ENCODE results near the gene TUBGCP6. TPM values are rescaled to one million over a fixed set of nuclear protein-coding genes. Genes with fewer than 3 reads are reported as not detected.

The TUBGCP6 gene
- total and polyA plus RNA-seq, 10 of the 15 experiments (the other 5 are each of a cell fraction or from before 2014, with no cell fraction given), result 0.74 to 41.4 (median 19.4) TPM

- Histone ChIP-seq H4K20me1 (ENCODE audit: control insufficient read depth, insufficient read depth) (no peaks in the 10 kb centered on the region), H3K9me3 (replicated peaks; ENCODE audit: control insufficient read depth, insufficient read depth, low read length) (no peaks in the 10 kb centered on the region), H3K4me3 (no peak within 1 kb of the TSS; the same call in 1 of the 2 replicates), H3K27ac (ENCODE audit: control insufficient read depth, insufficient read depth) (no peak within 1 kb of the TSS), H3K4me2 (ENCODE audit: control insufficient read depth, insufficient read depth) (no peak within 1 kb of the TSS), H3K27me3 (replicated peaks in 1 of 2; ENCODE audit: control insufficient read depth in 2 of 2, insufficient read depth in 2 of 2, low read length in 1 of 2) (peaks cover 2 to 5% of the 10 kb centered on the region in 2 experiments; a peak in 3 of 4 replicates), H3K4me1 (ENCODE audit: control insufficient read depth, insufficient read depth, low read length) (peaks cover 6% of the 10 kb centered on the region), H3K36me3 (ENCODE audit: control insufficient read depth in 2 of 2, insufficient read depth in 2 of 2, low read length in 1 of 2) (no peaks in the 10 kb centered on the region), H2AFZ (ENCODE audit: control insufficient read depth, low read depth, low read length) (no peak within 1 kb of the TSS), H3K79me2 (ENCODE audit: control insufficient read depth, insufficient read depth, low read length) (no peaks in the 10 kb centered on the region), H3K9ac (ENCODE audit: control insufficient read depth, insufficient read depth, low read length) (no peak within 1 kb of the TSS)
- ChIA-PET CTCF (no interaction called here), POLR2A (interaction anchor here (0.8 kb wide), 1 partner anchor 22 kb away, joined by 3 read pairs; no protein-coding TSS in a partner anchor), SMC1A (ENCODE audit: uncharacterized antibody, unreplicated experiment) (no interaction called here), RAD21 (ENCODE audit: unreplicated experiment) (no interaction called here)
- ATAC-seq, result no peak
- no peak for FAIRE-seq
- WGBS (ENCODE audit: insufficient coverage, insufficient replicate concordance, low lambda C conversion rate, missing lambda C conversion rate), result 44% methylated on average over 41 of the region's 105 CpGs
- DNase-seq (ENCODE audit: low read depth, low spot score), result no peak
- in situ Hi-C loops (cut with MboI) (no loop called here), intact Hi-C loops (cut with micrococcal nuclease; ENCODE audit: unreplicated experiment) (no loop called here)
- no peak for TF ChIP-seq NRF1 (conservative IDR thresholded peaks at IDR 0.05; ENCODE audit: low read depth, low read length)
- TF ChIP-seq EZH2 (IDR thresholded peaks at IDR 0.05; ENCODE audit: borderline replicate concordance, control insufficient read depth, low read depth, low read length), result no peak
- no peak for TF ChIP-seq CREB1 (IDR thresholded peaks at IDR 0.05; ENCODE audit: low read depth)
- no peak for TF ChIP-seq USF2 (IDR thresholded peaks at IDR 0.05; ENCODE audit: borderline replicate concordance, low read depth, low read length)
- TF ChIP-seq ZBTB4 (CRISPR knock-in tag; IDR thresholded peaks at IDR 0.05), result no peak
- TF ChIP-seq PAX8 (IDR thresholded peaks at IDR 0.05), result no peak
- no peak for TF ChIP-seq PML (IDR thresholded peaks at IDR 0.05; ENCODE audit: low read length)
- no peak for TF ChIP-seq LARP7 (IDR thresholded peaks at IDR 0.05)
- BruUV-seq (replicated peaks), result no TSS peak
Observed at GRCh38 chr22:50170453-50171318, 74.1 kb downstream of the TUBGCP6 start, which contains the start of gene PANX2. Gene PANX2, plus strand, starts transcription at chr22:50170731. Its CDS starts 0 bp downstream, at chr22:50170731.
